GM20000 (cell line): Measurements from ENCODE around the gene FSCN2.

Experiments used
- DNase-seq: peaks from one replicate; pipeline ENCODE4 v3.0.0; 2012; ENCODE audit warnings: low spot score
- CTCF ChIP-seq: IDR thresholded peaks from 2 replicates; pipeline ENCODE4 v1.5.1; 2012; ENCODE audit warnings: mild to moderate bottlenecking, control low read depth; ENCODE audit errors: extremely low read depth, missing control alignments

FSCN2 gene

GRCh38 chr17:81547614-81547982, 19.4 kb downstream of the FSCN2 start:
- TF ChIP-seq CTCF: no peak
- DNase-seq: no peak

GRCh38 chr17:81549031-81549557, 20.9 kb downstream of the FSCN2 start:
- no peak for TF ChIP-seq CTCF
- no peak for DNase-seq

GRCh38 chr17:81549826-81550225, 21.6 kb downstream of the FSCN2 start:
- TF ChIP-seq CTCF: no peak
- no peak for DNase-seq

- TF ChIP-seq CTCF: no peak
- DNase-seq: no peak
Measured at GRCh38 chr17:81550285-81550684, 22.1 kb downstream of the FSCN2 start.

GRCh38 chr17:81550830-81551457, 22.8 kb downstream of the FSCN2 start:
- TF ChIP-seq CTCF: no peak

GRCh38 chr17:81551458-81552243, 23.5 kb downstream of the FSCN2 start:
- no peak for DNase-seq
- TF ChIP-seq CTCF: no peak

More at GRCh38 chr17:81550830-81551457, 22.8 kb downstream of the FSCN2 start:
- DNase-seq: no peak
